ENCODE results near the gene TMTC2. TPM values are rescaled to one million over a fixed set of nuclear protein-coding genes. Genes with fewer than 3 reads are reported as not detected.
"Not testable (repeated sequence)": the region's sequence is repeated elsewhere in the genome, so short reads cannot be mapped to it uniquely, and the experiment has no call there.

Gene TMTC2
- total RNA-seq, 2 experiments from 2014 or later = 5.1 to 6.0 TPM

DNA sequence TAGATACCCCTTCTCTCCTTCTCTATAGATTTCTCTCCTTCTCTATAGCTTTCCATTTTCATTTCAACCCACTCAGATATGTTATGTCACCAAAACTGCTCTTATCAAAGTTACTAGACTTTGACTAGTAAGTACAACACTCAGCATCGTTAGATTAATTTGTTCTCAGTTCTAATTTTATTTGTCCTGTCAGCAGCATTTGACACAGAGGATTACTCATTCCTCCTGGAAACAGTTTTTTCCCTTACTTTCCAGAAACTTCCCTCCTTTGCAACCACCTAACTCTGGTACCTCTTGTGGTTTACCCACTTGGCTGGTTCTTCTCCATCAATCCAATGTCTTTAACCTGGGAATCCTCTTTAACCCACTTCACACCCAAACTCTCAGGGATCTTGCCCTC, 423.7 kb downstream of the TMTC2 start:
- POLR2A ChIA-PET = no interaction called here
- Mint-ChIP-seq H3K27me3 (no peaks in the 10 kb centered on the region), H3K27ac (no peak overlapping the region), H3K4me3 (no peak overlapping the region), H3K4me1 (no peaks in the 10 kb centered on the region), H3K36me3 (ENCODE audit: low read depth) (no peaks in the 10 kb centered on the region), H3K9me3 (no peaks in the 10 kb centered on the region)
- no peak for DNase-seq
- CTCF ChIA-PET = no interaction called here

DNA sequence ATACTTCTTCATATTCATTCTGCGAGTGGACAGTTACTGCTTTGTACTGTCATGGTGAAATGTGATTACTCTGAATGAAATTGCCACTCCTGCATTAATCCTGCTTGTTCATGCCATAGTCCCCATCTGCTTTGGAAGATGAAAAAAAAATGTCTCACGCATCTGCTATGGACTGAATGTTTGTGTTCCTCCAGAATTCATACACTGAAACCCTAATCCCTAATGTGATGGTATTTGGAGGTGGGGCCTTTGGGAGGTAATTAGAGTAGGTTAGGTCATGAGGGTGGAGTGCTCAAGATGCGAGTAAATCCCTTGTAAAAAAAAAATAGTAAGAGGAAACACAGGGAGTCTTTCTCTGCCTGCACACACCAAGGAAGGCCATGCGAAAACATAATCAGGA, 427.2 kb downstream of the TMTC2 start:
- ChIA-PET CTCF (no interaction called here), POLR2A (no interaction called here)
- Mint-ChIP-seq H3K36me3 (ENCODE audit: low read depth) (no peaks in the 10 kb centered on the region), H3K4me1 (no peaks in the 10 kb centered on the region), H3K9me3 (peaks cover 4% of the 10 kb centered on the region), H3K4me3 (no peak overlapping the region), H3K27me3 (no peaks in the 10 kb centered on the region), H3K27ac (no peak overlapping the region)
- DNase-seq = no peak

DNA sequence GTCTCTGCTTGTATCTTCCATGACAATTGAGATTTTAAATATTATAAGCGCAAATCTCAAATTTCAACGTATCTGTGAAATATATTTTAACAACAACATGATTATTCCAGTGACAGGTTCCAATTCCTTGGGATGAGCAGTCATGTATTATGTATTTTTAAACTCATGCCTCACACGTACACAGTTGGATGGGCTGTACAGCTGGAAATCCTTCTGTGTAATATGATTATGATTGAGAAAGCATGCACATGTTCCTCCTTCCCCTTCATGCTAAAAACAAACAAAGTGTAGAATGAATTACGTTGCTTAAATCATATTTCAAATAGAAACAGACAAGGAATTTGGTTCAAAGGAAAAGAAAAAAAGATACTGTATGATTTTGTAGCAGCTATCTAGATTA, 428.3 kb downstream of the TMTC2 start:
- Mint-ChIP-seq H3K4me3 (no peak overlapping the region), H3K4me1 (no peaks in the 10 kb centered on the region), H3K36me3 (ENCODE audit: low read depth) (no peaks in the 10 kb centered on the region), H3K27me3 (no peaks in the 10 kb centered on the region), H3K27ac (no peak overlapping the region), H3K9me3 (peaks cover 4% of the 10 kb centered on the region)
- CTCF ChIA-PET = no interaction called here
- no peak for DNase-seq
- POLR2A ChIA-PET = no interaction called here

DNA sequence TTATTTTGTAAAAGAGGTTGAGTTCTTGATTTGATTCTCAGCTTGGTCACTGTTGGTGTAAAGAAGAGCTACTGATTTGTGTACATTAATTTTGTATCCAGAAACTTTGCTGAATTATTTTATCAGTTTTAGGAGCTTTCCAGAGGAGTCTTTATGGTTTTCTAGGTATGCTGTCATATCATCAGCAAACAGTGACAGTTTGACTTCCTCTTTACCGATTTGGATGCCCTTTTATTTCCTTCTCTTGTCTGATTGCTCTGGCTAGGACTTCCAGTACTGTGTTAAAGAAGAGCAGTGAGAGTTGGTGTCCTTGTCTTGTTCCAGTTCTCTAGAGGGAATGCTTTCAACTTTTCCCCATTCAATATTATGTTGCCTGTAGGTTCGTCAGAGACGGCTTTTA, 431.2 kb downstream of the TMTC2 start:
- H3K36me3 Mint-ChIP-seq (ENCODE audit: low read depth); H3K27ac Mint-ChIP-seq; H3K4me1 Mint-ChIP-seq; DNase-seq; POLR2A ChIA-PET; H3K4me3 Mint-ChIP-seq; H3K9me3 Mint-ChIP-seq; H3K27me3 Mint-ChIP-seq; CTCF ChIA-PET: not testable (repeated sequence)

DNA sequence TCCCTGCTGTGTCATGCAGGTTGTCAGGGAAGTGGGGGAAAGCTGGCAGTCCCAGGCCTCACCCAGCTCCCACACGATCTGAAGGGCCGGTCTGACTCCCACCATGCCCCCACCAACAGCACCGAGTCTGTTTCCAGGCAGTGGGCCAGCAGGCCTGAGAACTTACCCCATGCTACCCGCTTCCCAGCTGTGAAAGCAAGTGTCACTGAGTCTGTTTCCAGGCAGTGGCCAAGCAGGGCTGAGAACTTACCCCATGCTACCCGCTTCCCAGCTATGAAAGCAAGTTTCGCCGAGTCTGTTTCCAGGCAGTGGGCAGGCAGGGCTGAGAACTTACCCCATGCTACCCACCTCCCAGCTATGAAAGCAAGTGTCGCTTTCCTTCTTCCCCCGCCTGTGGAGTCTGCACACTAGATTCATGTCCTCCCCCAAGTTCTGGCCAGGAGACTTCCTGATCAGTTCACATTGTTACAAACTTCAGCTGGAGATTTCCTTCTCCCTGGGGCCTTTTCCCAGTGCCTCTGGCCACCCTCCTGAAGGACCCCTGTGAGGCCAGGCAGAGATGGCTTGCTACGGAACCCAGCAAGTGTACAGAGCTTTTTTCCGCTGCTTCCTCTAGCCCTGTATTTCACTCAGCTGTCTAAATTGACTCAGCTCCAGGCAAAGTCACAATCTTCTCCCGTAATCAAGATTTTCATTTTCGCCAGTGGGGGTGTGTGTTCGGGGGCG, 435.4 kb downstream of the TMTC2 start:
- H3K36me3 Mint-ChIP-seq (ENCODE audit: low read depth) = no peaks in the 10 kb centered on the region
- no peaks in the 10 kb centered on the region for H3K9me3 Mint-ChIP-seq
- CTCF ChIA-PET = no interaction called here
- DNase-seq = no peak
- POLR2A ChIA-PET = no interaction called here
- no peak overlapping the region for H3K27ac Mint-ChIP-seq
- H3K4me3 Mint-ChIP-seq = no peak overlapping the region
- no peaks in the 10 kb centered on the region for H3K27me3 Mint-ChIP-seq
- H3K4me1 Mint-ChIP-seq = peaks cover 3% of the 10 kb centered on the region

DNA sequence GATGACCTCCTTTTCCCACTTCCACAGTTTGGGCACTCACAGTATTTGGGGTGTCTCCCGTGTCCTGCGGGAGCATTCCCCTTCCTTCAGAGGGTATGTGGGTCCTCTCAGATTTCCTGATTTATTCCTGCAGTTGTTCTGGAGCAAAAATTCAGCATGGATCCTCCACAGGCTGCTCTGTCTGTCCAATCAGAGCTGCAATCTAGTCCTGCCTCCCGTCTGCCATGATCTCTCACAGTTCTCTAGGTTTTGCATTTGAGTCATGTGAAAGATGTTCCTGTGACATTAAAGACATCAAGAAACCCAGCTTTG, 435.9 kb downstream of the TMTC2 start:
- Mint-ChIP-seq H3K27ac (no peak overlapping the region), H3K4me1 (peaks cover 3% of the 10 kb centered on the region), H3K9me3 (no peaks in the 10 kb centered on the region), H3K4me3 (no peak overlapping the region), H3K36me3 (ENCODE audit: low read depth) (no peaks in the 10 kb centered on the region), H3K27me3 (no peaks in the 10 kb centered on the region)
- DNase-seq = no peak
- CTCF ChIA-PET = no interaction called here
- POLR2A ChIA-PET = no interaction called here

DNA sequence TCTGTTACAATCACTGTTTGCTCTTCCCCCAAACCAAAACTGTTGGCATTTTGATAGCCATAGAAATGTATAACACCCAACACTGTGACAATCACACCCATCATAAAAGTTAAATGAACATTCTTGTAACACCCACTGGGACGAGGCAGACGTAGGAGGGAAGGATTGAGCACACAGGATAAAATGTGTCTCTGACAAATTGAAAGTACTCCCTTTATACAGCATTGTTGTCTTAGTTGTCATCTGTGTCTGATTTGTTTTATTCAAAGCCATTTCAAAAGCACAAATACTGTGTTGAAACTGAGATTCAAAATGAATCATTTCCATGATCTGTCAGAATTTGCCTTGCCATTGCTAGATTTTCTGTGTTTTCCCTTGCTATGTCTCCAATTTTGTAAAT, 436.3 kb downstream of the TMTC2 start:
- Mint-ChIP-seq H3K36me3 (ENCODE audit: low read depth) (no peaks in the 10 kb centered on the region), H3K27me3 (no peaks in the 10 kb centered on the region), H3K27ac (no peak overlapping the region), H3K4me1 (peaks cover 3% of the 10 kb centered on the region), H3K9me3 (no peaks in the 10 kb centered on the region), H3K4me3 (no peak overlapping the region)
- ChIA-PET POLR2A (no interaction called here), CTCF (no interaction called here)
- DNase-seq = no peak

DNA sequence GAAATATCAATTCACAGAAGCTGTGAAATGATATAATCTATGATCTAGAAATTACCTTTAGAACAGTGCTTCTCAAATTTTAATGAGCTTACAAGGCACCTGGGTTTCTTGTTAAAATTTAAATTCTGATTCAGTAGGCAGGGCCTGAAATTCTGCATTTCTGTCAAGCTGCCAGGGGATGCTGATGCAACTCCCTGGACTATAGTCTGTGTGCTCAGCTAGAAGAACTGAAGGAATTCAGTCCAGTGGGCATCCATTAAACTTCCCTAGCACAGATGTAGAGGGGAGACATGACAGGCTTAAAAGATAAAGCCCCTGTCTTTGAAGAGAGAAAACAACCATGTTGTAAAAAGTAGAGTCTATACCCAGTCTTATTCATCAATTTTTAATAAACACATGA, 441.8 kb downstream of the TMTC2 start:
- Mint-ChIP-seq H3K27me3 (no peaks in the 10 kb centered on the region), H3K4me1 (no peaks in the 10 kb centered on the region), H3K4me3 (no peak overlapping the region), H3K36me3 (ENCODE audit: low read depth) (no peaks in the 10 kb centered on the region), H3K27ac (no peak overlapping the region), H3K9me3 (no peaks in the 10 kb centered on the region)
- POLR2A ChIA-PET = no interaction called here
- DNase-seq = no peak
- CTCF ChIA-PET = no interaction called here

DNA sequence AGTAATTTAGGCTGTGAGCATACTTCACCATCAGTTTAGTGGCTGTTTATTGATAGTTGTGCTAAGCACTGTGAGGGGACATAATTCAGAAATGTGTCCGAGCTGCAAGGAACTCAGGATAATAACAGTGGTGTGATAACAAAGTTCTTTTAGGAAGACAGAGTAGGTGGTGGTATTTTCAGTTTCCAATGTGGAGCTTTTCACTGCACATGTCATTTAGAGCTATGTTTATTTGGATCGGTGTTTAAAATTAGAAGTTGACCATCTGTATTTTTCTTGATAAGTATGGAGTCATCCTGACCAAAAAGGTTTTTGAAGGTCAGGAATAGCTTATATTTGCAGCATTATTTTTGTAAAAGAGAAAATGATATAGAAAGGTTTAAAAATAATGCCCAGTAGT, 443.5 kb downstream of the TMTC2 start:
- Mint-ChIP-seq H3K4me1 (no peaks in the 10 kb centered on the region), H3K27me3 (no peaks in the 10 kb centered on the region)

DNA sequence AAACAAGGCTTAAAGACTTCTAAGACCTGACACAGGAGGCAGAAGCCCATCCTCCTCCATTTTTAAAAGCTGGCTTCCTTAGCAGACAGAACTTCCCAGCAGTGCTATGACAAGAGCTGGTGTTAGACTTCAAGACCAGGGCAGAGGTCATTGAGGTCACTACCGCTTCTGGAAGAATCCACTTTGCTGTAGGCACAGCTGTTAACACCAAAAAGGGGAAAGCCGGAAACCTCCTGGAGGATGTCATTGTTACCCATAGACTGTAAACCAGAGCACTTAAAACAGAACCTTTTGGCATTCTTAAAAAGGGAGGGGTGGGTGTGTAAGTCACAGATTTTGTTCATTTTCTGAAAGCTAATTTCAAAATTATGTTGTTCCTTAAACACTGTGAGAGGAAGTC, 445.7 kb downstream of the TMTC2 start:
- POLR2A ChIA-PET = no interaction called here

More for the DNA sequence above, 443.5 kb downstream of the TMTC2 start:
- ChIA-PET POLR2A (no interaction called here), CTCF (no interaction called here)
- H3K36me3 Mint-ChIP-seq (ENCODE audit: low read depth) = no peaks in the 10 kb centered on the region
- H3K27ac Mint-ChIP-seq = no peak overlapping the region
- no peak overlapping the region for H3K4me3 Mint-ChIP-seq
- no peak for DNase-seq
- no peaks in the 10 kb centered on the region for H3K9me3 Mint-ChIP-seq

DNA sequence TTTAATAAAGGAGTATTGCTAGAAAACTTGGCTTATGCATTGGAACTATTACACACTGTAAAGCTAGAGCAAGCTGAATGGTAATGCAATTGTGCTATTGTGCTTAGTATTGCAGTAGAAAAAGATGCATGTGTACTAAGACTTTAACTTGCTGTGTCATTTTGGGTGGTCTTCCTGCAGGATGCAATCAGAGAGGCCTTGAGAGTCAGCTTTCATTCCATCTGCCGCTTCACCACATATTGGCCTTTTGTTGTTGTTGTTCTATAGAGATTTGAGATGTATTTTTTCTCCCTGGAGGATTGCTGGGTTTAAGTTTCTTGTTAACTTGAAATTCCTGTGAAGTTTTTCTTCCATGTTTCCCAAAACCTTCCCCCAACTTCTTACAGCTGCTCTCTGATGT, 449.7 kb downstream of the TMTC2 start:
- DNase-seq = no peak
- Mint-ChIP-seq H3K36me3 (ENCODE audit: low read depth) (no peaks in the 10 kb centered on the region), H3K4me1 (no peaks in the 10 kb centered on the region), H3K27me3 (no peaks in the 10 kb centered on the region), H3K27ac (no peak overlapping the region), H3K4me3 (no peak overlapping the region), H3K9me3 (no peaks in the 10 kb centered on the region)
- ChIA-PET POLR2A (no interaction called here), CTCF (no interaction called here)

More for the DNA sequence above, 445.7 kb downstream of the TMTC2 start:
- Mint-ChIP-seq H3K27me3 (no peaks in the 10 kb centered on the region), H3K4me1 (no peaks in the 10 kb centered on the region), H3K27ac (no peak overlapping the region), H3K9me3 (no peaks in the 10 kb centered on the region), H3K4me3 (no peak overlapping the region), H3K36me3 (ENCODE audit: low read depth) (no peaks in the 10 kb centered on the region)
- no peak for DNase-seq
- CTCF ChIA-PET = no interaction called here

DNA sequence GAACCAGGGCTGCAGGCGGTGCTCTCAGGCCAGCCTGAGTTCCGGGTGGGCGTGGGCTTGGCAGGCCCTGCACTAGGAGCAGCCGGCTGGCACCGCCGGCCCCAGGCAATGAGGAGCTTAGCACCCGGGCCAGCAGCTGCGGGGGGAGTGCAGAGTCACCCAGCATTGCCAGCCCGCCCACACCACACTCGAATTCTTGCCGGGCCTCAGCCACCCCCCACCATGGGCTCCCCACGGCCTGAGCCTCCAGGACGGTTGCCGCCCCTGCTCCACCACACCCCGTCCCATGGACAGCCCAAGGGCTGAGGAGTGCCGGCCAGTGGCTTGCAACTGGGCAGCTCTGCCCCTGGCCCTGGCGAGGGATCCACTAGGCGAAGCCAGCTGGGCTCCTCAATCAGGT, 453.4 kb downstream of the TMTC2 start:
- CTCF ChIA-PET = no interaction called here
- POLR2A ChIA-PET = interaction anchor here (0.5 kb wide), 1 partner anchor 580 kb away, joined by 3 read pairs; no protein-coding TSS in a partner anchor
- no peak overlapping the region for H3K27ac Mint-ChIP-seq
- no peaks in the 10 kb centered on the region for H3K4me1 Mint-ChIP-seq
- H3K27me3 Mint-ChIP-seq = no peaks in the 10 kb centered on the region
- no peak overlapping the region for H3K4me3 Mint-ChIP-seq
- H3K36me3 Mint-ChIP-seq (ENCODE audit: low read depth) = no peaks in the 10 kb centered on the region
- H3K9me3 Mint-ChIP-seq = no peaks in the 10 kb centered on the region
- no peak for DNase-seq

DNA sequence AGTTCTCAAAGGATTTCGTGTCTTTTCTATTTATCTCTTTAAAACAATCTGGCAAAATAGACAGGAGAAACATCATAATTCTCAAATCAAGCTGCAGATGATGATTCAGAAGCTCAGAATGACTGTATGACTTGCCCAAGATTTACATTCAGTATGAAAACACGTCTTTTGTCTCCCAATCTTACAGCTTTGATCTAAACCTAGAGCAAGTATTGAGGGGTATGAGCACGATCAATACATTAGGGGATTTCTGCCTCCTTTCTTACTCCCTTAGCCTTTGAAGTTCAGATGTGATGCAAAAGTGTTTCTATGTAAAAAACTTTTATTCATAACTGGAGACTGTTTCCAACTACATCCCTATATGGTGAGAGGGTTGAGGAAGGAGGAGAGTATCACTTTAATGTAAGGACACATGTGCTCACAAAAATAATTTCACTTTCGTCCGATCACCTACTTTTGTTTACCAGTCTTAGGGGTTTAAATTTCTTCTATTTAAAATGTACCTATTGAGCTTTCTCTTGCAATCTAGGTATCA, 454.8 kb downstream of the TMTC2 start:
- no peaks in the 10 kb centered on the region for H3K36me3 Mint-ChIP-seq (ENCODE audit: low read depth)

DNA sequence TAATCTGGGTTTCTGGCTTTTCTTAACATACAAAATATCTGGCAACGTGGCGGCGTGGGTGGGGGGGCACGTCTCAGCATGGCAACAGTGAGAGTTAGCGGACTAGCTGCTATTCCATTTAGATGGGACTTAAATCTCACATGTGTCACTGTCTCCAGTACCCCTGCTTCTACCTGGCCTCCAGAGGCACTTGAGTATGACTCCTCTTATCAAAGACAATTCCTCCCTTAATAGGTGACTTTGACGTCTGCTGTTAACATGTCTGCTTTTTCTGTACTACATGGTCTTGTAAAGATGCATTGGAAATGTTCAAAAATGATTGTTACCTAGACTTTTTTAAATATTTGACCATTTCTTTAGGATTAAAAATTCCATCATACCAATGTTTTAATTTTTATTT, 456.2 kb downstream of the TMTC2 start:
- no peaks in the 10 kb centered on the region for H3K27me3 Mint-ChIP-seq
- CTCF ChIA-PET = no interaction called here
- no peak for DNase-seq
- no peaks in the 10 kb centered on the region for H3K36me3 Mint-ChIP-seq (ENCODE audit: low read depth)
- no peak overlapping the region for H3K27ac Mint-ChIP-seq
- no peak overlapping the region for H3K4me3 Mint-ChIP-seq
- POLR2A ChIA-PET = no interaction called here
- no peaks in the 10 kb centered on the region for H3K4me1 Mint-ChIP-seq
- no peaks in the 10 kb centered on the region for H3K9me3 Mint-ChIP-seq

More for the DNA sequence above, 454.8 kb downstream of the TMTC2 start:
- no peak for DNase-seq
- no peak overlapping the region for H3K4me3 Mint-ChIP-seq
- no peaks in the 10 kb centered on the region for H3K9me3 Mint-ChIP-seq
- H3K4me1 Mint-ChIP-seq = no peaks in the 10 kb centered on the region
- ChIA-PET POLR2A (no interaction called here), CTCF (no interaction called here)
- H3K27ac Mint-ChIP-seq = no peak overlapping the region
- no peaks in the 10 kb centered on the region for H3K27me3 Mint-ChIP-seq

Measured in activated CD4-positive, alpha-beta memory T cell treated with anti-CD3 and anti-CD28 coated beads, Interleukin-2, amount 10 ng/mL, durations not matched to agents 7 days and 5 days (primary cell).